Dermis microvascular lymphatic vessel endothelial cell (primary cell): ENCODE data around the gene CAPN1. TPM values are rescaled to one million over a fixed set of nuclear protein-coding genes. Genes with fewer than 3 reads are reported as not detected.
"Not testable (repeated sequence)": the region's sequence is repeated elsewhere in the genome, so short reads cannot be mapped to it uniquely, and the experiment has no call there.

Experiments
- DNase-seq, 2 donors: peaks; one replicate each; pipeline versions ENCODE4 v3.0.0 to v3.0.0-alpha.2; 2010; ENCODE audit warnings: low read depth in 2 of 2
- total RNA-seq: library from RNA; depleted of rRNA; stranded (reverse); fragments of >200 nt; gene quantifications from 2 replicates; pipeline ENCODE4 v1.2.1, GENCODE V29; 2014

The CAPN1 gene
- 81.3 and 88.1 TPM in 2 replicates for total RNA-seq

DNA sequence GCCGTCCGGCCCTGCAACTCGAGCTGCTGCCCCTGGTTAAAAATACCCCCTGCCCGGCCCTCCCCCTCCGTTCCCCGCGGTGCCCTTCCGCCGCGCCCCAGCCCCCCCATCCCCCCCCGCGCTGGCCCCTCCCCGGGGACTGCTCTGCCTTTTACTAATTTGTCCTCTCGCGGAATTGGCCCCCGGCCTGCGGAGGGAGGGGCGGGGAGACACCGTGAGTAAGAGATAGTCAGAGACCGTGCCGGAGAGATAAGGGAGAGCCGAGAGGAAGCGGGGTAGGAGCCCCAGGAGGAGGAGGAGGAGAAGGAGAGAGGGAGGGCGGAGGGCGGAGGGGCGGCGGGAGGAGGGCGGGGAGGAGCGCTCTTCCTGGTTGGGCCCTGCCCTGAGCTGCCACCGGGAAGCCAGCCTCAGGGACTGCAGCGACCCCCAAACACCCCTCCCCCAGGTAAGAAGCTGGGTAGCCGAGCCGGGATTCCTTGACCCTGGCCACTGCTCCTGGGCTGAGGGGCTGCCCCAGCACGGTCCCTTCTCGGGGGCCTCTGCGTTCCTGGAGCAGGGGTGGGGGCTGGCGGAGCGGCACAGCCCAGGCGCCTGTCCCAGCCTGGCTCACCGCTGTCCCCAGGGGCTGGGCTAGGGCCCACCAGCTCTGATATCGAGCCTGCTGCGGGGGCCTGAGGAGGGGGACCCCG lies at the start of gene CAPN1:
CAPN1 (plus strand) TSS at position 360 of the 689 bp plus-strand sequence. CDS start 774 bp downstream, outside the sequence.
- DNase-seq: peak in 1 of 2 donors; percentile 76

DNA sequence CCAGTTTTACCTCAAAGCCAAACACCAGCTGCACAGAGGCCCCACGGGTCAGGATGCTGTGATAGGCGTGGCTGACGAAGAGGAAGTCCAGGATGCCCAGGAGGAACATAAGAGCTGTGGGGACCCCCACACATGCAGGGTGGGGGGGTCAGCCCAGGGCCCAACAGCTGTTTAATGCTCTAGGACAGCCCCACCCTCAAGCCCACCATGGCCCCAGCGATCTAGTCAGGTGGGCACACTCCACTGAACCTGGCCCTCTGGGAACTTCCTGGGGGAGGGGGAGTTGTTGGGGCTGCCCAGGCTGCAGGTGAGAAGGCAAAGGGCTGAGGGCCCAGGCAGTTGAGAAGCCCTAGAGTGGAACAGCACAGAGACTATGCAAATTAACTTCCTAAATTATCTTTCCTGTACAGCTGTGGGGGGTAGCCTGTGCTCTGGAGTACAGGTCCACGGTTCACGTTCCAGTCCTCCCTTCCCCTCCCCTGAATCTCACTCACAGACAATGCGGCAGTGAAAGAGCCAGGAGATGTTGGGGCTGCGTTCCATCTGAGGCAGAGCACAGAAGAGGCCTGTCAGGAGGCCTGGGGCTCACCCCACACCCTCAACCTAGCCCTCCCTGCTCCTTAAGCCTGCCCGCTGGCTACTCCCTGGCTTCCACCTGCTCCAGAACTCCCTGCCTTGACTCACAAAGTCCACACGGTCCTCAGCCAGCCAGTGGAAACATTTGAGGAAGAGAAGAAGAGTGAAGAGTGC lies 49.3 kb upstream of the CAPN1 start:
- DNase-seq: no peak

DNA sequence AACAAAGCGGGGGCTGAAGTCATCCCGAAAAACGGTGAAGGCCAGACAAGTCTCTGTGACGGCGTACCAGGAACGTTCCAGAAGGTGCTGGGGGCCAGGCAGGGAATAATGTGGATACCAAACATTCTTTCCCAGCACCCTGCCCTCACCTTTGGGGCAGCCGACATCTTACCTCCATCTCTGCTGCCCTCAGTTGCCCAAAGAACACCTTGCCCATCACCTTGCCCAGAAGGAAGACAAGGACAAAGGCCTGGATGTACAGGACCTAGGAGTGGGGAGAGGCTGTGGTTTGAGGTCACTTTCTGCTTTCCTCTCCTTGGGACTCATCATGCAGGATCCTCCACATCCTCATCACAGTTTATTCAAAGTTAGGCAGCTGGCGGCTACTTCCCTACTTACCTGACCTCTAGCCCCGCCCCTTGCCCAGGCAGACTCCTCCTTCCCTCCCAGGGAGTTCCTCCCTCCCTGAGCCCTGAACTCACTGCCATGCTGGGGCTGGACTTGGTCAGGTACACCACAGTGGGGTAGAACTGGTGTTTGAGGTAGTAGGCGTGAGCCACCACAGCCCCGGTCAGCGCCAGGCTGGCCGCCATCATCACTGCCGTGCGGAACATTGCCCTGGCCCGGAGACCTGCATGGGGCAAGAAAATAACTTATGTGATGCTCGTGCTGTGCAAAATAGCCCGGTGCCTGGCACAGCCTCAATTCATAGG lies 48.6 kb upstream of the CAPN1 start:
- DNase-seq: no peak

DNA sequence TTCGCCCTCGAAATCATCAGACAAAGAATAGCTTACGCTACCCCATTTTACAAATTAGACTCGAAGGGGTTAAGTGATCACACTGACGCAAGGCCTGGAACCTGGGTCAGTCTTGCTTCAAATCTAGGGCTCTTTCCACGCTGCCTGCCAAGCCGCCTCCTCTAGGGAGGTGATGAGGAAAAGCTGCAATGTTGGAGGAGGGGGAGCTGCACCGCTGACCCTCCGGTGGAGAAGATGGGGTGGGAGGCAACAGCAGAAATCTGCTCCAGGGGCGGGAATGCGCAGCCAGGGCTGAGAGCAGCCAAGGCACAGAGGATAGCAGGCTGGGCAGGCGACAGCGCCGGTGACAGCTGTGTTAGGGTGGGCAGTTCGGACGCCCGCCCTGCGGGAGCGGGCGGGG lies 48.0 kb upstream of the CAPN1 start:
- DNase-seq: peak in 1 of 2 donors; percentile 42

GRCh38 chr11:65134240-65134951 lies 47.3 kb upstream of the CAPN1 start, which contains the start of gene SYVN1:
SYVN1 (minus strand) TSS chr11:65134519; CDS start chr11:65133601, 918 bp downstream.
- DNase-seq: peak; percentile 80 to 94

- peak; percentile 96 to 99 for DNase-seq
These were observed 46.6 kb upstream of the CAPN1 start for GRCh38 chr11:65134952-65135632.

DNA sequence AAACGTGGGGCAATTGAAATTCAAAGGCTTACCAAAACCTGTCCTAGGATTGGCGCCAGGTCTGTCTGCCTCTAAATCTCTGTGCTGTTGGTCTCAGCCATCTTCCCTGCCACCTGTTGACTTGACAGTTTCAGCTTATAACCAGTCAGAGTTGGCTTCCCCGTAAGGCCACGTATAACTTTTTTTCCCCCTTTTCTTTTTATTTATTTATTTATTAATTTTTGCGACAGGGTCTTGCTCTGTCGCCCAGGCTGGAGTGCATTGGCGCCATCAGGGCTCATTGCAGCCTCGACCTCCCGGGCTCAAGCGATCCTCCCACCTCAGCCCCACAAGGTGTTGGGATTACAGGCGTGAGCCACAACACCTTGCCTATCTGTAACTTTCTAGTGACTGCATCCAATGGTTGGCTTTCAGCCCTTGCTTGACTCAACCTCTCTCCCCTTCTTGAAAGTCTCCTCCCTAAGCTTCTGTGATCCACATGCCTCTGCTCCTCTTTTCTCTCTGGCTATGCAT lies 46.0 kb upstream of the CAPN1 start:
- DNase-seq: no peak

GRCh38 chr11:65136515-65137096 lies 45.1 kb upstream of the CAPN1 start:
- DNase-seq: no peak

- no peak for DNase-seq
These were observed 39.7 kb upstream of the CAPN1 start for GRCh38 chr11:65141896-65142494.

DNA sequence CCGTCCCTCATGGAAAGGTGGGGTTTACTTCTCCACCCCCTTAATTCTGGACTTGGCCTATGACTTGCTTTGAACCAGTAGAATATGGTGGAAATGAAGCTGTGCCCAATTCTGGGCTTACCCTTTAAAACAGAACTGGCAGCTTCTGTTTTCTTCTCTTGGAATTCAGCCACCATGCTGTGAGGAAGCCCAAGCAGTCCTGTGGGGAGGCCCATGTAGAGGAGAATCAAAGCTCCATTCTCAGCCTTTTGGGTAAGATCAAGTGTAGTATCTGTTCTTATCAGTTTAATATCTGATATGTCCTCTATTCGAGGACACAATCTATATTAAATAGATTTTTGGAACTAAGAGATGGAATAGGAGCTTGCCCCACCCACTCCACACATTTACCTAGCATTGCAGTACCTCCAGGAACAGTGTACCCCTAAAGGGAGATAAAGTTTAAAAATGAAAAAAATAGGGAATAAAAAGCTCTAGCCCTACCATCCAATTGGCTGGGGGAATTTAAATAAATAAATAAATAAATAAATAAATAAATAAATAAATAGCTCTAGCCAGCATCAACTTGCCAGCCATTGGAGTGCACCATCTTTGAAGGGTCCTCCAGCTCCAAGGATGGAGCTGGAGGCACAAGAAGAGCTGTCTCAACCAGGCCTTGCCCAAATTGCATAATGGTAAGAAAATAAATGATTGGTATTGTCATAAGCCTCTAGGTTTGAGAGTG lies 34.2 kb upstream of the CAPN1 start:
- no peak for DNase-seq

- no peak for DNase-seq
These were observed 33.1 kb upstream of the CAPN1 start for GRCh38 chr11:65148657-65149056.

GRCh38 chr11:65150131-65150508 lies 31.6 kb upstream of the CAPN1 start:
- not testable (repeated sequence) for DNase-seq

DNA sequence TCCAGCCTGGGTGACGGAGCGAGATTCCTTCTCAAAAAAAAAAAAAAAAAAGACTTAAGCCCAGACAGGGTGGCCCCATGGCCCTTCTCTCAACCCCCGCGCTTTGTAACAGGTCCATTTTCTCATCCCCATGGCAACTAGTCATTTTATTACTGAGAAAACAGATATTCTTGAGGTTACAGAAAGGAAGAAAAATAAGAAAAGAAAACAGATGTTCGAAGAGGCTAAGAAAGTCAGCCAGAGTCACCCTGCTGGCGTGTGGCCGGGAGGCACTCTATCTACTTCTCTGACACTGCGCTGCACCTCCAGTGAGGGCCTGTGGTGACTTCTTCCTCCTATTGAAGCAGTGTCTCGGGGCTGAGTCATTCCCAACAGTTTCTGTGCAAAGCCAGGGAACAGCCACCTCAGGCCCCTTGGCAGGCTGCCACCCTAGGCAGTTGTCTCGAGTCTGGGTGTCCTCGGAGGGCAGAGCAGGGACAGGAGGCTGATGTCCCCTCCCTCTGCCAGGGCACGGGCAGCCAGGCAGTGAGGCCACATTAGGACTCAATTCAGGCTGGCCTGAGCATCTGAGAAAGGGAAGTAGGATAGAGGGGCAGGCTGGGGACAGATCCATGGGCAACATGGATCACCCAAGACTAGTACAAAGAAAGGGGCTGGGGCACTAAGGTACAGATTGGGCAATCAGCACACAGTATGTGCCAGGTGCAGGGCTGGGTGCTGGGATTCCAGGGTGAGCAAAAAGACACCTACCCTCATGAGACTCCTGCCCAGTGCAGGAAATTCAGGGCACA lies 31.0 kb upstream of the CAPN1 start:
- DNase-seq: peak in 1 of 2 donors; percentile 78

DNA sequence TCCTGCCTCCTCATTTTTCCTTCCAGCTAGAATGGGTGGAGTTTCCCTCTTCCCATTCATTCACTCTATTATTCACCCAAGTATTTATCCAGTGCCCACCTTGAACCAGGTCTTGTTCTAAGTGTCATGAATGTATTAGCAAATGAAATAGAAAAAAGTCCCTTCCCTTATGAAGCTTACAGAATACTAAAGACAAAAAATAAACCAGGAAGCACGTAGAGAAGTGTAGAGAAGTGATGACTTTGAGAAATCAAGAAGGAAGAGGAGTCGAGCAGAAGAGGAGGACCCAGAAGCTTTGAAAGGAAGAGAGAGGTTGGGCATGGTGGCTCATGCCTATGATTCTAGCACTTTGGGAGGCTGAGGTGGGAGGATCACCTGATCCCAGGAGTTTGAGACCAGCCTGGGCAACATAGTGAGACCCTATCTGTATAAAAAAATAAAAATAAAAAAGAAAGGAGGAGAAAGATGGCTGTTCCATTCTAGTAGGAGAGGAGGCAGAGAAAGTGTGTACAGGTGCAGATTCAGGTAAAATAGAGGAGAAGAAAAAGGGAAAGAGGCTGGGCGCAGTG lies 30.3 kb upstream of the CAPN1 start:
- DNase-seq: no peak

GRCh38 chr11:65152122-65152521 lies 29.6 kb upstream of the CAPN1 start:
- no peak for DNase-seq

DNA sequence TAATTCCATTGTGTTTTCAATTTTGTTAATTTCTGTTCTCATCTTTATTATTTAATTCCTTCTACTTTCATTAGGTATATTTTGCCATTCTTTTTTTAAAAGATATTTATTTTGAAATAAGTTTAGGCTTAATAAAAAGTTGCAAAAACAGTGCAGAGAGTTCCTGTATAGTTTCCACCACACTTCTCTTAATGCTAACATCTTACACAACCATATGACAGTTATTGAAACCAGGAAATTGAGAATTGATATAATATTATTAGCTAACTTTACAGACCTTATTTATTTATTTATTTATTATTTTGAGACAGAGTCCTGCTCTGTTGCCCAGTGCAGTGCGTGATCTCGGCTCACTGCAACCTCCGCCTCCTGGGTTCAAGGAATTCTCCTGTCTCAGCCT lies 25.5 kb upstream of the CAPN1 start:
- DNase-seq: no peak

- DNase-seq: no peak
These were observed 24.8 kb upstream of the CAPN1 start for GRCh38 chr11:65156926-65157325.

- no peak for DNase-seq
These were observed 24.4 kb upstream of the CAPN1 start for GRCh38 chr11:65157336-65157735.
